ENCODE results near the gene GSTP1. TPM values are rescaled to one million over a fixed set of nuclear protein-coding genes. Genes with fewer than 3 reads are reported as not detected.
A peak's percentile ranks its signal among the peaks of the same experiment; 100 is the strongest.

Gene GSTP1
- total and polyA plus RNA-seq, 9 of the 15 experiments (the other 6 are each of a cell fraction or from before 2014, with no cell fraction given), result 592 to 2,150 (median 1,204) TPM

DNA sequence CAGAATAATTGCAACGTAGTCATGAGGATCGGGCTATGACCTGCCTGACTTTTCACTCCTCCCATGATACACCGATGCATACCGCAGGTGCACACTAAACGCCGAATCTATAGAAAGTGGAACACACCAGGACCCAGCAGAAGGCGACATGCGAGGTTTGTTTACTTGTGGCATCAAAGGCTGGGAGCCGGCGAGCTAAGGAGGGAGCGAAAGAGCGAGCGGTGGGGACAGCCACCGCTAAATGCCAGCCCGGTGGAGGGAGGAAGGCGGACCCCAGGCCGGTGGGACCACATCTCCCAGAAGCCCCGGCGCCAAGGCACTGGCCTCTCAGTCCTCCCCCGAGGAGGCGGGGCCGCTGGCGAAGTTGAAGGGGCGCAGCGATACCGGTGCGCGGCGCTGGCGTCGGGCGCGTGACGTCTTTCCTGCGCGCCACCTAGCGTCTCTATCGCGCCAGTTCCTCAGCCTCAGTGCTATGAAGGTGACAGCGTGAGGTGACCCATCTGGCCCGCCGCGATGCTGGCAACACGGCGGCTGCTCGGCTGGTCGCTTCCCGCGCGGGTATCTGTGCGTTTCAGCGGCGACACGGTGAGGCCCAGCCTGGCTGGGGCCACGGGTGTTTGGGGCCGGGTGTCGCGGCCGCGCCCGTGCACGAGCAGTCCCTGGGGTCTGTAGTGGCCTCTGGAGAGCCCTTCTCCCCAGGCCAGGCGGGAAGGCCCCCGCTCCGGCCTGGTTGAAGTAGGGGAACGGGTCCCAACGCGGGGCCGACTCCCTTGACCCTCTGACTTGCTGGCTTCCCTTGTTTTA is 23.1 kb downstream of the GSTP1 start, which contains the start of gene NDUFV1 (continued):
- TF ChIP-seq CBX3 (IDR thresholded peaks at IDR 0.05; ENCODE audit: borderline replicate concordance in 1 of 2, low read length in 2 of 2) (0 out of 3 replicates have a peak, but pooled peaks of 1 of the 2 experiments have one; percentile 15), SMARCA5 (IDR thresholded peaks at IDR 0.05) (no peak), ZFX (CRISPR knock-in tag; IDR thresholded peaks at IDR 0.05) (peak; percentile 65), FOXA3 (CRISPR knock-in tag; conservative IDR thresholded peaks at IDR 0.05 in 1 of 2, IDR thresholded peaks at IDR 0.05 in 1 of 2) (0 out of 4 replicates have a peak, but pooled peaks of 1 of the 2 experiments have one; percentile 32), PURB (CRISPR knock-in tag; IDR thresholded peaks at IDR 0.05; ENCODE audit: low read depth) (no peak), CBX8 (IDR thresholded peaks at IDR 0.05; ENCODE audit: borderline replicate concordance, extremely low read depth, low read depth, low read length, poor library complexity, severe bottlenecking) (no peak), SMAD3 (CRISPR knock-in tag; conservative IDR thresholded peaks at IDR 0.05) (no peak), HDGF (IDR thresholded peaks at IDR 0.05) (peak; percentile 85; the same call in 1 of the 2 replicates), EGR1 (conservative IDR thresholded peaks at IDR 0.05) (peak; percentile 73), ZNF143 (CRISPR knock-in tag; IDR thresholded peaks at IDR 0.05) (peak; percentile 92), CC2D1A (IDR thresholded peaks at IDR 0.05) (no peak), MAFF (IDR thresholded peaks at IDR 0.05; ENCODE audit: low read length) (no peak)
- TF ChIP-seq, protein P1, sequence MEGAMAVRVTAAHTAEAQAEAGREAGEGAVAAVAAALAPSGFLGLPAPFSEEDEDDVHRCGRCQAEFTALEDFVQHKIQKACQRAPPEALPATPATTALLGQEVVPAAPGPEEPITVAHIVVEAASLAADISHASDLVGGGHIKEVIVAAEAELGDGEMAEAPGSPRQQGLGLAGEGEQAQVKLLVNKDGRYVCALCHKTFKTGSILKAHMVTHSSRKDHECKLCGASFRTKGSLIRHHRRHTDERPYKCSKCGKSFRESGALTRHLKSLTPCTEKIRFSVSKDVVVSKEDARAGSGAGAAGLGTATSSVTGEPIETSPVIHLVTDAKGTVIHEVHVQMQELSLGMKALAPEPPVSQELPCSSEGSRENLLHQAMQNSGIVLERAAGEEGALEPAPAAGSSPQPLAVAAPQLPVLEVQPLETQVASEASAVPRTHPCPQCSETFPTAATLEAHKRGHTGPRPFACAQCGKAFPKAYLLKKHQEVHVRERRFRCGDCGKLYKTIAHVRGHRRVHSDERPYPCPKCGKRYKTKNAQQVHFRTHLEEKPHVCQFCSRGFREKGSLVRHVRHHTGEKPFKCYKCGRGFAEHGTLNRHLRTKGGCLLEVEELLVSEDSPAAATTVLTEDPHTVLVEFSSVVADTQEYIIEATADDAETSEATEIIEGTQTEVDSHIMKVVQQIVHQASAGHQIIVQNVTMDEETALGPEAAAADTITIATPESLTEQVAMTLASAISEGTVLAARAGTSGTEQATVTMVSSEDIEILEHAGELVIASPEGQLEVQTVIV (CRISPR knock-in tag; IDR thresholded peaks at IDR 0.05; ENCODE audit: borderline replicate concordance), result no peak
- TF ChIP-seq, protein P2, sequence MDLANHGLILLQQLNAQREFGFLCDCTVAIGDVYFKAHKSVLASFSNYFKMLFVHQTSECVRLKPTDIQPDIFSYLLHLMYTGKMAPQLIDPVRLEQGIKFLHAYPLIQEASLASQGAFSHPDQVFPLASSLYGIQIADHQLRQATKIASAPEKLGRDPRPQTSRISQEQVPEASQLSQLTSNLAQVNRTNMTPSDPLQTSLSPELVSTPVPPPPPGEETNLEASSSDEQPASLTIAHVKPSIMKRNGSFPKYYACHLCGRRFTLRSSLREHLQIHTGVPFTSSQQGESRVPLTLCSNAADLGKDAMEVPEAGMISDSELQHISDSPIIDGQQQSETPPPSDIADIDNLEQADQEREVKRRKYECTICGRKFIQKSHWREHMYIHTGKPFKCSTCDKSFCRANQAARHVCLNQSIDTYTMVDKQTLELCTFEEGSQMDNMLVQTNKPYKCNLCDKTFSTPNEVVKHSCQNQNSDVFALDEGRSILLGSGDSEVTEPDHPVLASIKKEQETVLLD (IDR thresholded peaks at IDR 0.05), result peak; percentile 82
- TF ChIP-seq, protein P3, sequence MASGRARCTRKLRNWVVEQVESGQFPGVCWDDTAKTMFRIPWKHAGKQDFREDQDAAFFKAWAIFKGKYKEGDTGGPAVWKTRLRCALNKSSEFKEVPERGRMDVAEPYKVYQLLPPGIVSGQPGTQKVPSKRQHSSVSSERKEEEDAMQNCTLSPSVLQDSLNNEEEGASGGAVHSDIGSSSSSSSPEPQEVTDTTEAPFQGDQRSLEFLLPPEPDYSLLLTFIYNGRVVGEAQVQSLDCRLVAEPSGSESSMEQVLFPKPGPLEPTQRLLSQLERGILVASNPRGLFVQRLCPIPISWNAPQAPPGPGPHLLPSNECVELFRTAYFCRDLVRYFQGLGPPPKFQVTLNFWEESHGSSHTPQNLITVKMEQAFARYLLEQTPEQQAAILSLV (tag; IDR thresholded peaks at IDR 0.05), result no peak
- TF ChIP-seq, protein P4, sequence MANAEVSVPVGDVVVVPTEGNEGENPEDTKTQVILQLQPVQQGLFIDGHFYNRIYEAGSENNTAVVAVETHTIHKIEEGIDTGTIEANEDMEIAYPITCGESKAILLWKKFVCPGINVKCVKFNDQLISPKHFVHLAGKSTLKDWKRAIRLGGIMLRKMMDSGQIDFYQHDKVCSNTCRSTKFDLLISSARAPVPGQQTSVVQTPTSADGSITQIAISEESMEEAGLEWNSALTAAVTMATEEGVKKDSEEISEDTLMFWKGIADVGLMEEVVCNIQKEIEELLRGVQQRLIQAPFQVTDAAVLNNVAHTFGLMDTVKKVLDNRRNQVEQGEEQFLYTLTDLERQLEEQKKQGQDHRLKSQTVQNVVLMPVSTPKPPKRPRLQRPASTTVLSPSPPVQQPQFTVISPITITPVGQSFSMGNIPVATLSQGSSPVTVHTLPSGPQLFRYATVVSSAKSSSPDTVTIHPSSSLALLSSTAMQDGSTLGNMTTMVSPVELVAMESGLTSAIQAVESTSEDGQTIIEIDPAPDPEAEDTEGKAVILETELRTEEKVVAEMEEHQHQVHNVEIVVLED (CRISPR knock-in tag; IDR thresholded peaks at IDR 0.05), result peak; percentile 96
- TF ChIP-seq, protein P5, sequence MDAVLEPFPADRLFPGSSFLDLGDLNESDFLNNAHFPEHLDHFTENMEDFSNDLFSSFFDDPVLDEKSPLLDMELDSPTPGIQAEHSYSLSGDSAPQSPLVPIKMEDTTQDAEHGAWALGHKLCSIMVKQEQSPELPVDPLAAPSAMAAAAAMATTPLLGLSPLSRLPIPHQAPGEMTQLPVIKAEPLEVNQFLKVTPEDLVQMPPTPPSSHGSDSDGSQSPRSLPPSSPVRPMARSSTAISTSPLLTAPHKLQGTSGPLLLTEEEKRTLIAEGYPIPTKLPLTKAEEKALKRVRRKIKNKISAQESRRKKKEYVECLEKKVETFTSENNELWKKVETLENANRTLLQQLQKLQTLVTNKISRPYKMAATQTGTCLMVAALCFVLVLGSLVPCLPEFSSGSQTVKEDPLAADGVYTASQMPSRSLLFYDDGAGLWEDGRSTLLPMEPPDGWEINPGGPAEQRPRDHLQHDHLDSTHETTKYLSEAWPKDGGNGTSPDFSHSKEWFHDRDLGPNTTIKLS (IDR thresholded peaks at IDR 0.05; ENCODE audit: borderline replicate concordance, low read depth), result peak; percentile 73; the same call in 1 of the 2 replicates
